Caco-2 (cell line): ENCODE measurements around the gene SHROOM1. TPM values are rescaled to one million over a fixed set of nuclear protein-coding genes. Genes with fewer than 3 reads are reported as not detected.

Experiments
- BruUV-seq: library from RNA; stranded (reverse); fragments of 400-500 nt; replicated peaks from 2 replicates; lab custom pipeline; 2021; lab: Mats Ljungman, UMichigan
- CTCF ChIA-PET: fragments of 300-600 bp; sonication (Branson Sonifier 250); formaldehyde crosslinking; loops from one replicate; lab custom pipeline; 2022; ENCODE audit warnings: antibody characterized with exemption; lab: Charles Lee
- POLR2A ChIA-PET: fragments of 300-600 bp; sonication (Branson Sonifier 250); formaldehyde crosslinking; loops from one replicate; lab custom pipeline; 2022; ENCODE audit warnings: antibody characterized with exemption; lab: Charles Lee
- DNase-seq, 2 experiments: peaks; one replicate each; pipeline versions ENCODE4 v3.0.0 to v3.0.0-alpha.2; 2020 to 2022
- H3K27me3 ChIP-seq: replicated peaks from 2 replicates; pipeline ENCODE4 v1.6.0; 2011; ENCODE audit warnings: low read length; ENCODE audit not compliant: control insufficient read depth, insufficient read depth
- H3K36me3 ChIP-seq: 2 replicates; pipeline ENCODE4 v1.5.1; 2011; ENCODE audit warnings: low read length; ENCODE audit not compliant: control insufficient read depth, insufficient read depth
- H3K4me1 ChIP-seq: fragments of 250-450 bp; sonication (Bioruptor Pico); 2 replicates; pipeline ENCODE4 v1.5.1; 2020; ENCODE audit warnings: mild to moderate bottlenecking
- H3K4me3 ChIP-seq: 2 replicates; pipeline ENCODE4 v1.5.1; 2011; ENCODE audit warnings: low read depth, mild to moderate bottlenecking, control low read depth, low read length
- H3K9me3 ChIP-seq: fragments of 250-450 bp; sonication (Bioruptor Pico); 2 replicates; pipeline ENCODE4 v1.5.1; 2020; ENCODE audit warnings: mild to moderate bottlenecking, moderate library complexity
- H3K27ac Mint-ChIP-seq: one replicate; pipeline ENCODE4 v1.8.0; 2022; ENCODE audit warnings: mixed read lengths; ENCODE audit not compliant: unreplicated experiment
- H3K27me3 Mint-ChIP-seq: one replicate; pipeline ENCODE4 v1.8.0; 2022; ENCODE audit warnings: mixed read lengths; ENCODE audit not compliant: insufficient read depth, unreplicated experiment
- H3K36me3 Mint-ChIP-seq: one replicate; pipeline ENCODE4 v1.8.0; 2022; ENCODE audit warnings: mild to moderate bottlenecking, mixed read lengths; ENCODE audit not compliant: insufficient read depth, unreplicated experiment
- H3K4me1 Mint-ChIP-seq: one replicate; pipeline ENCODE4 v1.8.0; 2022; ENCODE audit warnings: low read depth, mixed read lengths; ENCODE audit not compliant: unreplicated experiment
- H3K4me3 Mint-ChIP-seq: one replicate; pipeline ENCODE4 v1.8.0; 2022; ENCODE audit warnings: mild to moderate bottlenecking, moderate library complexity, mixed read lengths; ENCODE audit not compliant: unreplicated experiment
- H3K9me3 Mint-ChIP-seq: one replicate; pipeline ENCODE4 v1.8.0; 2022; ENCODE audit warnings: mixed read lengths; ENCODE audit not compliant: unreplicated experiment
- CTCF ChIP-seq, 2 experiments: fragments of 200-600 bp in 1 of 2; IDR thresholded peaks; 1 replicate in 1 of 2; 2 replicates in 1 of 2; pipeline versions ENCODE4 v1.5.1 to v1.8.0; 2011 to 2022; ENCODE audit warnings: antibody characterized with exemption in 1 of 2, control low read depth in 1 of 2, inconsistent platforms in 1 of 2, low read depth in 1 of 2, low read length in 1 of 2, mild to moderate bottlenecking in 1 of 2, moderate library complexity in 1 of 2; ENCODE audit not compliant: insufficient read depth in 1 of 2, severe bottlenecking in 1 of 2, unreplicated experiment in 1 of 2
- intact Hi-C: fragments of 100-400 bp; cut with micrococcal nuclease; formaldehyde crosslinking; loops from one replicate; pipeline ENCODE4 v1.10.0; 2022; ENCODE audit not compliant: unreplicated experiment
- total RNA-seq: library from RNA; stranded (reverse); gene quantifications from 2 replicates; pipeline ENCODE4 v1.2.3, GENCODE V29; 2022

SHROOM1 gene
- total RNA-seq, 1 experiment from 2014 or later, result 17.4 TPM

- Histone ChIP-seq H3K4me1 (peaks cover 35% of the 10 kb centered on the region), H3K4me3 (no peak overlapping the region), H3K9me3 (no peaks in the 10 kb centered on the region), H3K36me3 (no peaks in the 10 kb centered on the region), H3K27me3 (no peaks in the 10 kb centered on the region)
- no TSS peak for BruUV-seq
- intact Hi-C loops, result no loop called here
- no peak for DNase-seq
- no peak overlapping the region for H3K4me3 Mint-ChIP-seq
- H3K27me3 Mint-ChIP-seq, result no peaks in the 10 kb centered on the region
- H3K4me1 Mint-ChIP-seq, result peaks cover 15% of the 10 kb centered on the region
- CTCF ChIA-PET, result no interaction called here
- POLR2A ChIA-PET, result no interaction called here
- no peaks in the 10 kb centered on the region for H3K36me3 Mint-ChIP-seq
- TF ChIP-seq CTCF (IDR thresholded peaks at IDR 0.05; ENCODE audit: insufficient read depth in 1 of 2, low read depth in 1 of 2, low read length in 1 of 2, severe bottlenecking in 1 of 2, unreplicated experiment in 1 of 2), result no peak
- H3K27ac Mint-ChIP-seq, result no peak overlapping the region
- H3K9me3 Mint-ChIP-seq, result no peaks in the 10 kb centered on the region
Observed at GRCh38 chr5:132772291-132773070, 58.0 kb downstream of the SHROOM1 start.

Other genes starting within 250 kb of the SHROOM1 start
- gene IL13, start 172.5 kb downstream of the SHROOM1 start, total RNA-seq, result not detected in 2 replicates
- gene IL4, start 156.7 kb downstream of the SHROOM1 start, total RNA-seq, result not detected in 2 replicates
- 12.7 and 15.3 TPM in 2 replicates for gene KIF3A, start 93.1 kb downstream of the SHROOM1 start, total RNA-seq
- gene CCNI2, start 83.2 kb downstream of the SHROOM1 start, total RNA-seq, result 0.18 TPM in 1 of 2 replicates, not detected in the other
- gene SEPTIN8, start 53.4 kb downstream of the SHROOM1 start, total RNA-seq, result 54.0 and 60.7 TPM in 2 replicates
- gene SOWAHA, start 17.3 kb downstream of the SHROOM1 start, total RNA-seq, result 3.7 and 4.1 TPM in 2 replicates
- 0.59 and 0.81 TPM in 2 replicates for gene GDF9, start 35.8 kb upstream of the SHROOM1 start, total RNA-seq
- gene UQCRQ, start 36.0 kb upstream of the SHROOM1 start, total RNA-seq, result 356 and 449 TPM in 2 replicates
- 1.1 and 4.1 TPM in 2 replicates for gene LEAP2, start 43.0 kb upstream of the SHROOM1 start, total RNA-seq
- gene AFF4, start 133.0 kb upstream of the SHROOM1 start, total RNA-seq, result 62.6 and 63.9 TPM in 2 replicates
- 32.9 and 34.8 TPM in 2 replicates for gene ZCCHC10, start 195.9 kb upstream of the SHROOM1 start, total RNA-seq
- 237 and 249 TPM in 2 replicates for gene HSPA4, start 221.4 kb upstream of the SHROOM1 start, total RNA-seq